Activated T-helper 2 cell treated with anti-CD3 and anti-CD28 coated beads, Interferon-gamma antibody, Interleukin-2, Interleukin-4, amounts not matched to agents 10 μg/mL and 5 μg/mL and 100 μg/mL, durations not matched to agents 14 hours and 24 hours and 36 hours (primary cell): ENCODE data around the gene OR13C8. TPM values are rescaled to one million over a fixed set of nuclear protein-coding genes. Genes with fewer than 3 reads are reported as not detected.
"Not testable (repeated sequence)": the region's sequence is repeated elsewhere in the genome, so short reads cannot be mapped to it uniquely, and the experiment has no call there.

Experiments
- DNase-seq: peaks from one replicate; pipeline ENCODE4 v3.0.0; 2021; ENCODE audit warnings: low spot score
- H3K27ac Mint-ChIP-seq: one replicate; pipeline ENCODE4 v1.8.0; 2021; ENCODE audit warnings: mixed read lengths
- H3K27me3 Mint-ChIP-seq: one replicate; pipeline ENCODE4 v1.8.0; 2021; ENCODE audit warnings: low read depth, mixed read lengths
- H3K36me3 Mint-ChIP-seq: one replicate; pipeline ENCODE4 v1.8.0; 2021; ENCODE audit warnings: low read depth, mixed read lengths
- H3K4me1 Mint-ChIP-seq: one replicate; pipeline ENCODE4 v1.8.0; 2021; ENCODE audit warnings: low read depth, mixed read lengths
- H3K4me3 Mint-ChIP-seq: one replicate; pipeline ENCODE4 v1.8.0; 2021; ENCODE audit warnings: low read depth, mild to moderate bottlenecking, moderate library complexity, mixed read lengths
- H3K9me3 Mint-ChIP-seq: one replicate; pipeline ENCODE4 v1.8.0; 2021; ENCODE audit warnings: mixed read lengths
- intact Hi-C: fragments of 100-400 bp; cut with micrococcal nuclease; formaldehyde crosslinking; loops from one replicate; pipeline ENCODE4 v1.15.1; 2023
- total RNA-seq: library from RNA; stranded (reverse); gene quantifications from 2 replicates; pipeline ENCODE4 v1.2.3, GENCODE V29; 2022

The OR13C8 gene
- total RNA-seq, result not detected in 2 replicates

GRCh38 chr9:104568868-104569267, at the start of gene OR13C8:
TSS of gene OR13C8 (plus strand) at chr9:104569168. CDS start at chr9:104569168, 0 bp downstream.
- intact Hi-C loops, result no loop called here
- Mint-ChIP-seq H3K4me1 (no peaks in the 10 kb centered on the region), H3K27me3 (no peaks in the 10 kb centered on the region), H3K27ac (no peak within 1 kb of the TSS), H3K9me3 (no peaks in the 10 kb centered on the region), H3K4me3 (no peak within 1 kb of the TSS), H3K36me3 (no peaks in the 10 kb centered on the region)
- DNase-seq, result no peak

GRCh38 chr9:104520241-104520640, 48.7 kb upstream of the OR13C8 start:
- H3K36me3 Mint-ChIP-seq, DNase-seq, H3K9me3 Mint-ChIP-seq, H3K4me1 Mint-ChIP-seq, H3K4me3 Mint-ChIP-seq, intact Hi-C loops, H3K27me3 Mint-ChIP-seq, H3K27ac Mint-ChIP-seq: not testable (repeated sequence)

- H3K27me3 Mint-ChIP-seq, result no peaks in the 10 kb centered on the region
- no peaks in the 10 kb centered on the region for H3K36me3 Mint-ChIP-seq
- H3K27ac Mint-ChIP-seq, result no peak within 1 kb of the TSS
- H3K4me1 Mint-ChIP-seq, result no peaks in the 10 kb centered on the region
- H3K9me3 Mint-ChIP-seq, result no peaks in the 10 kb centered on the region
- no peak within 1 kb of the TSS for H3K4me3 Mint-ChIP-seq
- intact Hi-C loops, result no loop called here
- DNase-seq, result no peak
Measured at GRCh38 chr9:104527109-104527508, 41.9 kb upstream of the OR13C8 start, which contains the start of gene OR13C4. TSS of gene OR13C4 (minus strand) at chr9:104527209. CDS start at chr9:104527209, 0 bp downstream.

- Mint-ChIP-seq H3K27me3 (no peaks in the 10 kb centered on the region), H3K36me3 (no peaks in the 10 kb centered on the region), H3K4me3 (no peak within 1 kb of the TSS), H3K9me3 (no peaks in the 10 kb centered on the region), H3K4me1 (no peaks in the 10 kb centered on the region), H3K27ac (no peak within 1 kb of the TSS)
- intact Hi-C loops, result no loop called here
- no peak for DNase-seq
Measured at GRCh38 chr9:104536756-104537155, 32.2 kb upstream of the OR13C8 start, which contains the start of gene OR13C3. TSS of gene OR13C3 (minus strand) at chr9:104536856. CDS start at chr9:104536723, 133 bp downstream.

GRCh38 chr9:104539275-104539674, 29.7 kb upstream of the OR13C8 start:
- no peaks in the 10 kb centered on the region for H3K36me3 Mint-ChIP-seq
- no peak overlapping the region for H3K4me3 Mint-ChIP-seq
- no peaks in the 10 kb centered on the region for H3K9me3 Mint-ChIP-seq
- H3K27ac Mint-ChIP-seq, result no peak overlapping the region
- DNase-seq, result no peak
- no peaks in the 10 kb centered on the region for H3K4me1 Mint-ChIP-seq
- no peaks in the 10 kb centered on the region for H3K27me3 Mint-ChIP-seq
- intact Hi-C loops, result no loop called here

GRCh38 chr9:104544644-104545043, 24.3 kb upstream of the OR13C8 start:
- H3K4me1 Mint-ChIP-seq, result no peaks in the 10 kb centered on the region
- H3K36me3 Mint-ChIP-seq, result no peaks in the 10 kb centered on the region
- no peak for DNase-seq
- H3K9me3 Mint-ChIP-seq, result no peaks in the 10 kb centered on the region
- intact Hi-C loops, result no loop called here
- H3K27me3 Mint-ChIP-seq, result no peaks in the 10 kb centered on the region
- no peak overlapping the region for H3K4me3 Mint-ChIP-seq
- no peak overlapping the region for H3K27ac Mint-ChIP-seq

GRCh38 chr9:104553261-104553660, 15.7 kb upstream of the OR13C8 start:
- Mint-ChIP-seq H3K27ac (no peak overlapping the region), H3K9me3 (no peaks in the 10 kb centered on the region), H3K27me3 (no peaks in the 10 kb centered on the region), H3K4me1 (no peaks in the 10 kb centered on the region), H3K4me3 (no peak overlapping the region), H3K36me3 (no peaks in the 10 kb centered on the region)
- intact Hi-C loops, result no loop called here
- DNase-seq, result no peak

- no peaks in the 10 kb centered on the region for H3K4me1 Mint-ChIP-seq
- H3K4me3 Mint-ChIP-seq, result no peak overlapping the region
- H3K36me3 Mint-ChIP-seq, result no peaks in the 10 kb centered on the region
- no peak overlapping the region for H3K27ac Mint-ChIP-seq
- DNase-seq, result no peak
- peaks cover 4% of the 10 kb centered on the region for H3K9me3 Mint-ChIP-seq
- intact Hi-C loops, result no loop called here
- no peaks in the 10 kb centered on the region for H3K27me3 Mint-ChIP-seq
Measured at GRCh38 chr9:104555521-104555920, 13.4 kb upstream of the OR13C8 start.

GRCh38 chr9:104556830-104557634, 11.9 kb upstream of the OR13C8 start:
- Mint-ChIP-seq H3K27me3 (no peaks in the 10 kb centered on the region), H3K9me3 (peaks cover 4% of the 10 kb centered on the region), H3K36me3 (no peaks in the 10 kb centered on the region), H3K4me1 (no peaks in the 10 kb centered on the region), H3K4me3 (no peak overlapping the region), H3K27ac (no peak overlapping the region)
- intact Hi-C loops, result no loop called here
- no peak for DNase-seq

- no peak for DNase-seq
- no peak overlapping the region for H3K4me3 Mint-ChIP-seq
- no peaks in the 10 kb centered on the region for H3K9me3 Mint-ChIP-seq
- H3K4me1 Mint-ChIP-seq, result no peaks in the 10 kb centered on the region
- no peak overlapping the region for H3K27ac Mint-ChIP-seq
- intact Hi-C loops, result no loop called here
- no peaks in the 10 kb centered on the region for H3K36me3 Mint-ChIP-seq
- no peaks in the 10 kb centered on the region for H3K27me3 Mint-ChIP-seq
Measured at GRCh38 chr9:104564358-104564757, 4.6 kb upstream of the OR13C8 start.

- intact Hi-C loops, result no loop called here
- no peaks in the 10 kb centered on the region for H3K4me1 Mint-ChIP-seq
Measured at GRCh38 chr9:104572612-104573011, 3.6 kb downstream of the OR13C8 start.

GRCh38 chr9:104575456-104575855, 6.5 kb downstream of the OR13C8 start:
- intact Hi-C loops, result no loop called here
- no peak for DNase-seq
- no peaks in the 10 kb centered on the region for H3K36me3 Mint-ChIP-seq
- H3K4me1 Mint-ChIP-seq, result no peaks in the 10 kb centered on the region
- no peaks in the 10 kb centered on the region for H3K9me3 Mint-ChIP-seq
- no peak overlapping the region for H3K4me3 Mint-ChIP-seq
- no peak overlapping the region for H3K27ac Mint-ChIP-seq
- no peaks in the 10 kb centered on the region for H3K27me3 Mint-ChIP-seq

More at GRCh38 chr9:104572612-104573011, 3.6 kb downstream of the OR13C8 start:
- Mint-ChIP-seq H3K27ac (no peak overlapping the region), H3K27me3 (no peaks in the 10 kb centered on the region), H3K9me3 (no peaks in the 10 kb centered on the region), H3K4me3 (no peak overlapping the region), H3K36me3 (no peaks in the 10 kb centered on the region)
- DNase-seq, result no peak

GRCh38 chr9:104577263-104577662, 8.3 kb downstream of the OR13C8 start:
- Mint-ChIP-seq H3K27me3 (no peaks in the 10 kb centered on the region), H3K4me1 (no peaks in the 10 kb centered on the region), H3K27ac (no peak overlapping the region), H3K36me3 (no peaks in the 10 kb centered on the region), H3K9me3 (no peaks in the 10 kb centered on the region), H3K4me3 (no peak overlapping the region)
- no peak for DNase-seq
- intact Hi-C loops, result no loop called here
